Cardiac muscle cell (in vitro differentiated cells and primary cell): ENCODE data around the gene UNC5A. TPM values are rescaled to one million over a fixed set of nuclear protein-coding genes. Genes with fewer than 3 reads are reported as not detected.

Experiments used
- DNase-seq, 2 donors: peaks; one replicate each; pipeline versions ENCODE4 v3.0.0 to v3.0.0-alpha.2; 2010 to 2017; ENCODE audit warnings: low read depth in 1 of 2, low spot score in 1 of 2
- H3K27ac ChIP-seq: fragments of 200-600 bp; sonication (generic); 2 replicates; pipeline ENCODE4 v1.5.1; 2016
- H3K27me3 ChIP-seq: fragments of 200-600 bp; sonication (generic); 2 replicates; pipeline ENCODE4 v1.6.0; 2016; ENCODE audit warnings: control low read depth
- H3K36me3 ChIP-seq: fragments of 200-600 bp; sonication (generic); 2 replicates; pipeline ENCODE4 v1.5.1; 2016; ENCODE audit warnings: control low read depth
- H3K4me1 ChIP-seq: fragments of 200-600 bp; sonication (generic); 2 replicates; pipeline ENCODE4 v1.8.1; 2017; ENCODE audit warnings: low read depth, mild to moderate bottlenecking, mixed run types
- H3K4me3 ChIP-seq: fragments of 200-600 bp; sonication (generic); 2 replicates; pipeline ENCODE4 v1.5.1; 2016; ENCODE audit warnings: mild to moderate bottlenecking
- H3K9me3 ChIP-seq: fragments of 200-600 bp; sonication (generic); 2 replicates; pipeline ENCODE4 v1.5.1; 2017; ENCODE audit warnings: low read depth, mild to moderate bottlenecking, control low read depth
- polyA plus RNA-seq: library from polyadenylated mRNA; unstranded; fragments of >200 nt; fragmentation: Nextera tagmentation; extraction: Ambion mirVana; gene quantifications from 2 replicates; pipeline ENCODE4 v1.2.1, GENCODE V29; 2016
- total RNA-seq: library from RNA; depleted of rRNA; stranded (reverse); fragments of >200 nt; gene quantifications from 2 replicates; pipeline ENCODE4 v1.2.3, GENCODE V29; 2016
- TF ChIP-seq, protein P1 (sequence below): IDR thresholded peaks from 2 replicates; pipeline ENCODE4 v1.5.1; 2012; ENCODE audit warnings: low read depth, mild to moderate bottlenecking, low read length

Gene UNC5A
- total RNA-seq: 0.86 and 1.4 TPM in 2 replicates
- 0.26 and 0.39 TPM in 2 replicates for polyA plus RNA-seq

DNA sequence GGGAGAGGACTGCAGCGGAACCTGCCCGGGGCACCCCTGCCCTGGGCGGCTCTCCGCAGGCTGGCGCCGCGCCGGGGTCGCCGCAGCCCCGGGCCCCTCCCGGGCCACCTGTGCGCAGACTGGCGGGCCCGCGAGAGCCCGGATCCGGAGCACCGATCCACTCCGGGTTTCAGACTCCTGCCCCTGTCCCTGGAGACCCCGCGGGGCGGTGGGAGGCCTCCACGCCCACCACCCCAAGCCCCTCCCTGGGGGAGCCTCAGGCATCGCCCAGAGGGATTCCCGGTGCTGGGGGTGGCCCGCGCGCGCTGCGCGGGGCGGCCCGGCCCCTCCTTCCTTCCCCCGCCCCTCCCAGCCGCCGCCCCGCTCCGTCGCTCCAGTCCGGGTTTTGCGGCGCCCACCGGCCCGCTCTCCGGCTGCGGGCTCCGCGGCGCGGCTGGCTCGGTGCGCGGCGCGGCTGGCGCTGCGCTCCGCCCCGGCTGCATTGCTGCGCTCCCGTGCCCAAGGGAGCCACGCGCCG, at the start of gene UNC5A:
Gene UNC5A, plus strand, starts transcription at position 479 of the 517 bp plus-strand sequence. CDS start 192 bp downstream, outside the sequence.
- Histone ChIP-seq H3K4me1 (no peaks in the 10 kb centered on the region), H3K27ac (no peak within 1 kb of the TSS), H3K9me3 (no peaks in the 10 kb centered on the region), H3K27me3 (peaks cover 77% of the 10 kb centered on the region), H3K36me3 (no peaks in the 10 kb centered on the region), H3K4me3 (peak within 1 kb of the TSS; percentile 60)
- TF ChIP-seq, protein P1, sequence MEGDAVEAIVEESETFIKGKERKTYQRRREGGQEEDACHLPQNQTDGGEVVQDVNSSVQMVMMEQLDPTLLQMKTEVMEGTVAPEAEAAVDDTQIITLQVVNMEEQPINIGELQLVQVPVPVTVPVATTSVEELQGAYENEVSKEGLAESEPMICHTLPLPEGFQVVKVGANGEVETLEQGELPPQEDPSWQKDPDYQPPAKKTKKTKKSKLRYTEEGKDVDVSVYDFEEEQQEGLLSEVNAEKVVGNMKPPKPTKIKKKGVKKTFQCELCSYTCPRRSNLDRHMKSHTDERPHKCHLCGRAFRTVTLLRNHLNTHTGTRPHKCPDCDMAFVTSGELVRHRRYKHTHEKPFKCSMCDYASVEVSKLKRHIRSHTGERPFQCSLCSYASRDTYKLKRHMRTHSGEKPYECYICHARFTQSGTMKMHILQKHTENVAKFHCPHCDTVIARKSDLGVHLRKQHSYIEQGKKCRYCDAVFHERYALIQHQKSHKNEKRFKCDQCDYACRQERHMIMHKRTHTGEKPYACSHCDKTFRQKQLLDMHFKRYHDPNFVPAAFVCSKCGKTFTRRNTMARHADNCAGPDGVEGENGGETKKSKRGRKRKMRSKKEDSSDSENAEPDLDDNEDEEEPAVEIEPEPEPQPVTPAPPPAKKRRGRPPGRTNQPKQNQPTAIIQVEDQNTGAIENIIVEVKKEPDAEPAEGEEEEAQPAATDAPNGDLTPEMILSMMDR: no peak
- DNase-seq: peak; percentile 59 to 77

DNA sequence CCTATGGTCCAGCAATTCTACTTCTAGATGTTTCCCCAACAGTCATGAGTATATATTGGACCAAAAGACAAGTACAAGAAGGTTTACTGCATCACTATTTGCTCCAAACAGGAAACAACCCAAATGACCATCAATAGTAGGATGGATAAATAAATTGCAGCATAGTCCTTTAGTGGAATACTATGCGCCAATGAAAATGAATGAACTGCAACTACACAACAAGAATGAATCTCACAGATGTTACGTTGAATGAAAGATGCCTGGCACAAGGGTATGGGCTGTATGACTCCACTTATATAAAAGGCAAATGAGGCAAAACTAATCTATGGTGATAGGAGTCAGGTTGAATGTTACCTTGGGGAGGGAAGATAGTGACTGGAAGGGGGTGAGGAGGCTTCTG, 48.6 kb upstream of the UNC5A start:
- no peak for DNase-seq
- H3K27ac ChIP-seq: no peak overlapping the region
- no peak overlapping the region for H3K4me3 ChIP-seq
- no peaks in the 10 kb centered on the region for H3K36me3 ChIP-seq
- H3K9me3 ChIP-seq: no peaks in the 10 kb centered on the region
- H3K27me3 ChIP-seq: no peaks in the 10 kb centered on the region
- H3K4me1 ChIP-seq: no peaks in the 10 kb centered on the region
- TF ChIP-seq, protein P1: no peak

DNA sequence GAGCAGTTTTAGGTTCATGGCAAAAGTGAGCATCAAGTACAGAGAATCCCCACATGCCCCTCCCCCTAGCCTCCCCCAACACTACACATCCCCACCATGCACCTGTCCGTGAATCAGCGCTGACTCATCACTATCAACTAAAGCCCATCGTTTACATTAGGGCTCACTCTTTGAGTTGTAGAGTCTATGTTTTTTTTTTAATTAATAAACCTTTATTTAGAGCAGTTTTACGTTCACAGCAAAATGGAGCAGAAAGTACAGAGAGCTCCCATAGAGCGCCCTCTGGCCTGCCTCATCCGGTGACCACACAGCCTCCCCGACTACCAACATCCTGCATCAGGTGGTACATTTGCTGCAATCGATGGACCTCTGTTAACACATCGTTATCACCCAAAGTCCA, 47.9 kb upstream of the UNC5A start:
- H3K4me1 ChIP-seq: no peaks in the 10 kb centered on the region
- H3K27me3 ChIP-seq: no peaks in the 10 kb centered on the region
- no peaks in the 10 kb centered on the region for H3K36me3 ChIP-seq
- no peaks in the 10 kb centered on the region for H3K9me3 ChIP-seq
- H3K4me3 ChIP-seq: no peak overlapping the region
- no peak for DNase-seq
- TF ChIP-seq, protein P1: no peak
- H3K27ac ChIP-seq: no peak overlapping the region

DNA sequence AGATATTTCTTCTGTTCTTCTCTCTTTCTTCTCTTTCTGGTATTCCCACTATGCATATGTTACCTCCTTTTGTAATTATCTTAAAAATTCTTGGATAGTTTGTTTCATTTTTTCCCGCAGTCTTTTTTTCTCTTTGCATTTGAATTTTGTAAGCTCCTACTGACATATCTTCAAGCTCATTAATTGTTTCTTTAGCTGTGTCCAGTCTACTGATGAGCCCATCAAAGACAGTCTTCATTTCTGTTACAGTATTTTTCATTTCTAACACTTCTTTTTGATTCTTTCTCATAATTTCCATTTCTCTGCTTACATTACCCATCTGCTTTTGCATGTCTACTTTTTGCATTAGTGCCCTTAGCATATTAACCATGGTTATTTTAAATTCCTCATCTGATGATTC, 44.7 kb upstream of the UNC5A start:
- Histone ChIP-seq H3K27me3 (no peaks in the 10 kb centered on the region), H3K9me3 (no peaks in the 10 kb centered on the region), H3K27ac (no peak overlapping the region), H3K4me1 (no peaks in the 10 kb centered on the region), H3K4me3 (no peak overlapping the region), H3K36me3 (no peaks in the 10 kb centered on the region)
- no peak for DNase-seq
- TF ChIP-seq, protein P1: no peak

DNA sequence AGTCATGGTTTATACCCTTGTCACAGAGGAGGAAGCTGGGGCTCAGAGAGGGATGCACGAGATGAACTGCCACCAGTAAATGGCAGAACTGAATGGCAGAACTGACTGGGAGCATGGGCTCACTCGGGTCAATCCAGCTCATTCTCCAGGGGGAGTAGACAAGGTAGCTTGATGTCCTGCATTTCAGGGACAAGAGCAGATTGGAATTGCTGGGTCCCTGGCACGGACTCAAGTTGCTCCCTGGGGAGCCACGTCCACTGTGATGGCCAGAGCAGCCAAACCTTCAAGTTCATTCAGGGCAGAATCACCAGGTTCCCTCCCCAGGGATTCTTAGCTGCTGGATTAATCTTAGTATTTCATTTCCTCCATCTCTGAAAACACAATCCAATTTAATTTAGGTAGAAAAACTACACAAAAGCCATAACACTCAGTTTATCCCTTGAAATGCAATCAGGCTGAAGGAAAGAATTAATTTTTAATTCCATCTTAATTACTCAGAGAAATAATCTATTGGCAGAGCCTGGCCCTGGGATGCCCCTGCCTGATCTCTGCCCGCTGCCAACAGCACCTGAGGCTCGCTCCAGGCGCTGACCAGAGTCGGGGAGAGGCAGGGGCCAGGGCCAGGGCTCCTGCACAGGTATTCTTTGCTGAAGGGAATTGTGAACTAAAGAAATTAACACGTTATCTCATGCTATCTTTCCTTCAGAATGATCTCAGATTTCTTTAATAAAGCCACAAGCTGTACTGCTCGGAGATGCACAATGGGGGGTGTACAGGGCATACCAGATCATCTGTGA, 42.0 kb upstream of the UNC5A start:
- Histone ChIP-seq H3K27me3 (no peaks in the 10 kb centered on the region), H3K9me3 (no peaks in the 10 kb centered on the region), H3K4me1 (no peaks in the 10 kb centered on the region), H3K27ac (no peak overlapping the region), H3K4me3 (no peak overlapping the region), H3K36me3 (no peaks in the 10 kb centered on the region)
- DNase-seq: no peak
- TF ChIP-seq, protein P1: no peak
